Measurements from ENCODE around the gene XYLT1.
"Not testable (repeated sequence)": the region's sequence is repeated elsewhere in the genome, so short reads cannot be mapped to it uniquely, and the experiment has no call there.

XYLT1 gene

GRCh38 chr16:17335826-17336529 is 134.8 kb downstream of the XYLT1 start:
- no peak for DNase-seq (ENCODE audit: low read depth, low spot score)

- DNase-seq (ENCODE audit: low read depth, low spot score) = not testable (repeated sequence)
These were observed 135.4 kb downstream of the XYLT1 start for GRCh38 chr16:17335406-17335805.

GRCh38 chr16:17334096-17334495 is 136.7 kb downstream of the XYLT1 start:
- DNase-seq (ENCODE audit: low read depth, low spot score) = peak; percentile 60

- no peak for DNase-seq (ENCODE audit: low read depth, low spot score)
These were observed 137.5 kb downstream of the XYLT1 start for GRCh38 chr16:17333229-17333628.

- no peak for DNase-seq (ENCODE audit: low read depth, low spot score)
These were observed 138.8 kb downstream of the XYLT1 start for GRCh38 chr16:17331991-17332390.

- DNase-seq (ENCODE audit: low read depth, low spot score) = no peak
These were observed 139.6 kb downstream of the XYLT1 start for GRCh38 chr16:17331071-17331607.

- DNase-seq (ENCODE audit: low read depth, low spot score) = no peak
These were observed 140.7 kb downstream of the XYLT1 start for GRCh38 chr16:17330044-17330443.

- DNase-seq (ENCODE audit: low read depth, low spot score) = no peak
These were observed 141.4 kb downstream of the XYLT1 start for GRCh38 chr16:17329391-17329790.

- DNase-seq (ENCODE audit: low read depth, low spot score) = no peak
These were observed 141.8 kb downstream of the XYLT1 start for GRCh38 chr16:17328932-17329331.

GRCh38 chr16:17327664-17328335 is 143.0 kb downstream of the XYLT1 start:
- DNase-seq (ENCODE audit: low read depth, low spot score) = no peak

- DNase-seq (ENCODE audit: low read depth, low spot score) = no peak
These were observed 145.2 kb downstream of the XYLT1 start for GRCh38 chr16:17325476-17326143.

- no peak for DNase-seq (ENCODE audit: low read depth, low spot score)
These were observed 146.3 kb downstream of the XYLT1 start for GRCh38 chr16:17324451-17324850.

- DNase-seq (ENCODE audit: low read depth, low spot score) = no peak
These were observed 147.6 kb downstream of the XYLT1 start for GRCh38 chr16:17323171-17323570.

- no peak for DNase-seq (ENCODE audit: low read depth, low spot score)
These were observed 148.9 kb downstream of the XYLT1 start for GRCh38 chr16:17321824-17322223.

- no peak for DNase-seq (ENCODE audit: low read depth, low spot score)
These were observed 150.8 kb downstream of the XYLT1 start for GRCh38 chr16:17320009-17320408.

GRCh38 chr16:17318238-17318637 is 152.5 kb downstream of the XYLT1 start:
- DNase-seq (ENCODE audit: low read depth, low spot score) = peak; percentile 20

GRCh38 chr16:17316005-17316404 is 154.8 kb downstream of the XYLT1 start:
- DNase-seq (ENCODE audit: low read depth, low spot score) = no peak

- no peak for DNase-seq (ENCODE audit: low read depth, low spot score)
These were observed 156.8 kb downstream of the XYLT1 start for GRCh38 chr16:17313793-17314547.

- DNase-seq (ENCODE audit: low read depth, low spot score) = peak; percentile 39
These were observed 157.6 kb downstream of the XYLT1 start for GRCh38 chr16:17313085-17313611.

GRCh38 chr16:17312094-17312710 is 158.6 kb downstream of the XYLT1 start:
- peak; percentile 30 for DNase-seq (ENCODE audit: low read depth, low spot score)
